ENCODE measurements around the gene EIF4E. TPM values are rescaled to one million over a fixed set of nuclear protein-coding genes. Genes with fewer than 3 reads are reported as not detected.

The EIF4E gene
- polyA plus RNA-seq, 1 experiment: 94.7 TPM

- TF ChIP-seq CTCF (IDR thresholded peaks at IDR 0.05; ENCODE audit: low read depth, low read length): no peak
- CTCF ChIA-PET: no interaction called here
- no peaks in the 10 kb centered on the region for H3K27me3 ChIP-seq (ENCODE audit: control insufficient read depth, insufficient read depth, low read length)
- no peak overlapping the region for H3K27ac ChIP-seq (ENCODE audit: low read depth, low read length)
- H3K9me3 ChIP-seq (ENCODE audit: control insufficient read depth, insufficient read depth, low read length): no peaks in the 10 kb centered on the region
- POLR2A ChIA-PET: no interaction called here
- no peak overlapping the region for H3K4me3 ChIP-seq (ENCODE audit: low read depth, low read length)
- no peak for DNase-seq (ENCODE audit: low read depth, low spot score)
Measured at GRCh38 chr4:98958065-98958464, 29.1 kb upstream of the EIF4E start.

- H3K27me3 ChIP-seq (ENCODE audit: control insufficient read depth, insufficient read depth, low read length): no peaks in the 10 kb centered on the region
- TF ChIP-seq CTCF (IDR thresholded peaks at IDR 0.05; ENCODE audit: low read depth, low read length): no peak
- no peak overlapping the region for H3K4me3 ChIP-seq (ENCODE audit: low read depth, low read length)
- H3K27ac ChIP-seq (ENCODE audit: low read depth, low read length): no peak overlapping the region
- DNase-seq (ENCODE audit: low read depth, low spot score): no peak
- ChIA-PET POLR2A (no interaction called here), CTCF (no interaction called here)
- H3K9me3 ChIP-seq (ENCODE audit: control insufficient read depth, insufficient read depth, low read length): no peaks in the 10 kb centered on the region
Measured at GRCh38 chr4:98955229-98955628, 26.3 kb upstream of the EIF4E start.

- no peaks in the 10 kb centered on the region for H3K9me3 ChIP-seq (ENCODE audit: control insufficient read depth, insufficient read depth, low read length)
- H3K27me3 ChIP-seq (ENCODE audit: control insufficient read depth, insufficient read depth, low read length): no peaks in the 10 kb centered on the region
- ChIA-PET CTCF (interaction anchor here (0.6 kb wide), 1 partner anchor 11 kb away, joined by 4 read pairs; no protein-coding TSS in a partner anchor), POLR2A (no interaction called here)
- H3K4me3 ChIP-seq (ENCODE audit: low read depth, low read length): no peak overlapping the region
- no peak for DNase-seq (ENCODE audit: low read depth, low spot score)
- H3K27ac ChIP-seq (ENCODE audit: low read depth, low read length): no peak overlapping the region
- no peak for TF ChIP-seq CTCF (IDR thresholded peaks at IDR 0.05; ENCODE audit: low read depth, low read length)
Measured at GRCh38 chr4:98951710-98952109, 22.8 kb upstream of the EIF4E start.

- Histone ChIP-seq H3K4me3 (ENCODE audit: low read depth, low read length) (no peak overlapping the region), H3K27ac (ENCODE audit: low read depth, low read length) (no peak overlapping the region), H3K27me3 (ENCODE audit: control insufficient read depth, insufficient read depth, low read length) (no peaks in the 10 kb centered on the region), H3K9me3 (ENCODE audit: control insufficient read depth, insufficient read depth, low read length) (no peaks in the 10 kb centered on the region)
- ChIA-PET POLR2A (no interaction called here), CTCF (interaction anchor here (0.6 kb wide), 1 partner anchor 11 kb away, joined by 4 read pairs; no protein-coding TSS in a partner anchor)
- DNase-seq (ENCODE audit: low read depth, low spot score): no peak
- no peak for TF ChIP-seq CTCF (IDR thresholded peaks at IDR 0.05; ENCODE audit: low read depth, low read length)
Measured at GRCh38 chr4:98950925-98951324, 22.0 kb upstream of the EIF4E start.

- DNase-seq (ENCODE audit: low read depth, low spot score): no peak
- Histone ChIP-seq H3K27ac (ENCODE audit: low read depth, low read length) (no peak overlapping the region), H3K27me3 (ENCODE audit: control insufficient read depth, insufficient read depth, low read length) (no peaks in the 10 kb centered on the region), H3K4me3 (ENCODE audit: low read depth, low read length) (no peak overlapping the region), H3K9me3 (ENCODE audit: control insufficient read depth, insufficient read depth, low read length) (no peaks in the 10 kb centered on the region)
- TF ChIP-seq CTCF (IDR thresholded peaks at IDR 0.05; ENCODE audit: low read depth, low read length): no peak
- CTCF ChIA-PET: interaction anchor here (1.5 to 1.7 kb wide), 2 partner anchors 49 to 110 kb away, joined by 7 read pairs; partner anchors contain the start of gene METAP1
- POLR2A ChIA-PET: no interaction called here
Measured at GRCh38 chr4:98946359-98946758, 17.4 kb upstream of the EIF4E start.

Measured in AG04450 (cell line).